AG20443 (cell line): ENCODE data around the gene MYMK.

Source experiments
- DNase-seq: peaks from one replicate; pipeline ENCODE4 v3.0.0; 2012; ENCODE audit warnings: low spot score, mixed read lengths

Gene MYMK

GRCh38 chr9:133464638-133465037 is 60.1 kb downstream of the MYMK start:
- DNase-seq, result no peak
